CD14-positive monocyte (primary cell): ENCODE data around the gene ROMO1. TPM values are rescaled to one million over a fixed set of nuclear protein-coding genes. Genes with fewer than 3 reads are reported as not detected.

Experiments
- DNase-seq, 3 donors: peaks; one replicate each; pipeline ENCODE4 v3.0.0-alpha.2; 2011 to 2022
- H2AFZ ChIP-seq: 2 replicates; pipeline ENCODE4 v1.6.0; 2012; ENCODE audit warnings: mild to moderate bottlenecking, low read depth, low read length, inconsistent platforms; ENCODE audit not compliant: insufficient read depth, poor library complexity, severe bottlenecking
- H3K27ac ChIP-seq, 2 donors: 1 replicate in 1 of 2; 2 replicates in 1 of 2; pipeline ENCODE4 v1.5.1; 2012 to 2013; ENCODE audit warnings: low read length in 2 of 2, control low read depth in 1 of 2, inconsistent platforms in 1 of 2, low read depth in 1 of 2, mild to moderate bottlenecking in 1 of 2
- H3K27me3 ChIP-seq, 2 donors: one replicate each; pipeline versions ENCODE4 v1.6.0 to v1.6.1; 2011 to 2013; ENCODE audit warnings: low read length in 2 of 2; ENCODE audit not compliant: control insufficient read depth in 2 of 2, insufficient read depth in 2 of 2
- H3K36me3 ChIP-seq, 2 donors: replicated peaks in 1 of 2; 1 replicate in 1 of 2; 2 replicates in 1 of 2; pipeline versions ENCODE4 v1.5.1 to v1.6.1; 2012 to 2013; ENCODE audit warnings: low read length in 2 of 2, control low read depth in 1 of 2, inconsistent platforms in 1 of 2, mild to moderate bottlenecking in 1 of 2; ENCODE audit not compliant: insufficient read depth in 2 of 2, control insufficient read depth in 1 of 2
- H3K4me1 ChIP-seq, 2 donors: 1 replicate in 1 of 2; 2 replicates in 1 of 2; pipeline versions ENCODE4 v1.5.1 to v1.6.1; 2012 to 2013; ENCODE audit warnings: low read length in 2 of 2, control low read depth in 1 of 2, inconsistent platforms in 1 of 2, mild to moderate bottlenecking in 1 of 2, moderate library complexity in 1 of 2; ENCODE audit not compliant: insufficient read depth in 2 of 2, control insufficient read depth in 1 of 2
- H3K4me2 ChIP-seq: replicated peaks from 2 replicates; pipeline ENCODE3; 2012; ENCODE audit warnings: low read length, moderate library complexity, mild to moderate bottlenecking; ENCODE audit not compliant: poor library complexity, severe bottlenecking; ENCODE audit errors: extremely low read depth
- H3K4me3 ChIP-seq, 3 experiments: fragments of 200-600 bp in 1 of 3; sonication (generic) in 1 of 3; replicated peaks in 1 of 3; 1 replicate in 2 of 3; 2 replicates in 1 of 3; pipeline ENCODE4 v1.5.1; 2011 to 2013; ENCODE audit warnings: low read length in 3 of 3, mild to moderate bottlenecking in 3 of 3, control low read depth in 2 of 3, low read depth in 2 of 3, inconsistent platforms in 1 of 3, moderate library complexity in 1 of 3
- H3K79me2 ChIP-seq: 2 replicates; pipeline ENCODE4 v1.6.0; 2012; ENCODE audit warnings: mild to moderate bottlenecking, control low read depth, inconsistent platforms, low read length, moderate library complexity; ENCODE audit not compliant: insufficient read depth
- H3K9ac ChIP-seq: 2 replicates; pipeline ENCODE4 v1.6.0; 2017; ENCODE audit warnings: low read length, mild to moderate bottlenecking; ENCODE audit not compliant: insufficient read depth, poor library complexity, severe bottlenecking
- H3K9me3 ChIP-seq, 2 donors: replicated peaks in 1 of 2; 1 replicate in 1 of 2; 2 replicates in 1 of 2; pipeline versions ENCODE4 v1.5.1 to v1.6.1; 2012 to 2013; ENCODE audit warnings: low read length in 2 of 2, control low read depth in 1 of 2; ENCODE audit not compliant: control insufficient read depth in 1 of 2, insufficient read depth in 1 of 2
- H4K20me1 ChIP-seq: 2 replicates; pipeline ENCODE4 v1.6.0; 2012; ENCODE audit warnings: mild to moderate bottlenecking, low read length, control low read depth, moderate library complexity; ENCODE audit not compliant: insufficient read depth
- H3K27ac Mint-ChIP-seq, 7 donors: one replicate each; pipeline ENCODE4 v1.8.0; 2020; ENCODE audit warnings: mild to moderate bottlenecking in 7 of 7, mixed read lengths in 7 of 7, moderate library complexity in 6 of 7, inconsistent platforms in 2 of 7
- H3K27me3 Mint-ChIP-seq, 3 donors: one replicate each; pipeline ENCODE4 v1.8.0; 2021 to 2022; ENCODE audit warnings: low read depth in 3 of 3, mild to moderate bottlenecking in 3 of 3, mixed read lengths in 3 of 3, moderate library complexity in 3 of 3, inconsistent platforms in 1 of 3
- H3K36me3 Mint-ChIP-seq, 2 donors: one replicate each; pipeline ENCODE4 v1.8.0; 2020; ENCODE audit warnings: mixed read lengths in 2 of 2, inconsistent platforms in 1 of 2, mild to moderate bottlenecking in 1 of 2
- H3K4me1 Mint-ChIP-seq: one replicate; pipeline ENCODE4 v1.8.0; 2020; ENCODE audit warnings: mild to moderate bottlenecking, mixed read lengths
- H3K4me3 Mint-ChIP-seq, 2 donors: one replicate each; pipeline ENCODE4 v1.8.0; 2020; ENCODE audit warnings: mild to moderate bottlenecking in 2 of 2, mixed read lengths in 2 of 2, moderate library complexity in 1 of 2
- H3K9me3 Mint-ChIP-seq, 7 donors: one replicate each; pipeline ENCODE4 v1.8.0; 2020 to 2022; ENCODE audit warnings: mixed read lengths in 7 of 7, mild to moderate bottlenecking in 6 of 7, moderate library complexity in 6 of 7, inconsistent platforms in 2 of 7
- CTCF ChIP-seq: fragments of 200-600 bp; IDR thresholded peaks from one replicate; pipeline ENCODE4 v1.8.0; 2022; ENCODE audit warnings: antibody characterized with exemption, mild to moderate bottlenecking
- WGBS: methylation state at CpG from one replicate; pipeline ENCODE4 v1.1.5; 2013; ENCODE audit warnings: missing lambda C conversion rate; ENCODE audit not compliant: insufficient coverage; 5-methylcytosine and 5-hydroxymethylcytosine counted together
- intact Hi-C, 2 donors: fragments of 100-400 bp; cut with micrococcal nuclease; formaldehyde crosslinking; loops; one replicate each; pipeline versions ENCODE4 v1.15.0 to v1.15.1; 2023
- polyA plus RNA-seq, 3 donors: library from polyadenylated mRNA; depleted of rRNA in 1 of 3; unstranded in 2 of 3; stranded (reverse) in 1 of 3; fragments of 300-500 nt in 2 of 3; fragments of >200 nt in 1 of 3; fragmentation: Illumina TruSeq in 2 of 3; gene quantifications; 1 replicate in 2 of 3; 2 replicates in 1 of 3; pipeline ENCODE4 v1.2.3, GENCODE V29; 2012 to 2021

ROMO1 gene
- polyA plus RNA-seq, 3 donors, result 220 to 448 (median 352) TPM

GRCh38 chr20:35710884-35711587, 11.8 kb downstream of the ROMO1 start:
- intact Hi-C loops, result loop anchor here in 1 of 2 donors (10.0 kb wide), 1 partner anchor 1204 kb away; no protein-coding TSS in a partner anchor
- no peak overlapping the region for H3K27ac ChIP-seq
- H4K20me1 ChIP-seq, result peaks cover 100% of the 10 kb centered on the region

More at GRCh38 chr20:35710884-35711587, 11.8 kb downstream of the ROMO1 start:
- no peaks in the 10 kb centered on the region for H3K27me3 Mint-ChIP-seq
- Histone ChIP-seq H2AFZ (no peak overlapping the region), H3K27me3 (no peaks in the 10 kb centered on the region), H3K36me3 (peaks cover 98 to 100% of the 10 kb centered on the region in 2 donors), H3K4me3 (no peak overlapping the region), H3K79me2 (peaks cover 98% of the 10 kb centered on the region), H3K4me1 (no peaks in the 10 kb centered on the region), H3K9ac (no peak overlapping the region), H3K9me3 (no peaks in the 10 kb centered on the region), H3K4me2 (no peak overlapping the region)
- H3K27ac Mint-ChIP-seq, result peak overlapping the region in 1 of 7 donors; percentile 28
- TF ChIP-seq CTCF, result no peak
- peaks cover 72 to 91% of the 10 kb centered on the region in 2 donors for H3K36me3 Mint-ChIP-seq
- no peaks in the 10 kb centered on the region for H3K9me3 Mint-ChIP-seq
- H3K4me1 Mint-ChIP-seq, result no peaks in the 10 kb centered on the region
- DNase-seq, result no peak
- no CpG with 5 or more reads among the region's 6 CpGs for WGBS
- no peak overlapping the region for H3K4me3 Mint-ChIP-seq
